ENCODE measurements around the gene LPAR3.
"Not testable (repeated sequence)": the region's sequence is repeated elsewhere in the genome, so short reads cannot be mapped to it uniquely, and the experiment has no call there.

DNA sequence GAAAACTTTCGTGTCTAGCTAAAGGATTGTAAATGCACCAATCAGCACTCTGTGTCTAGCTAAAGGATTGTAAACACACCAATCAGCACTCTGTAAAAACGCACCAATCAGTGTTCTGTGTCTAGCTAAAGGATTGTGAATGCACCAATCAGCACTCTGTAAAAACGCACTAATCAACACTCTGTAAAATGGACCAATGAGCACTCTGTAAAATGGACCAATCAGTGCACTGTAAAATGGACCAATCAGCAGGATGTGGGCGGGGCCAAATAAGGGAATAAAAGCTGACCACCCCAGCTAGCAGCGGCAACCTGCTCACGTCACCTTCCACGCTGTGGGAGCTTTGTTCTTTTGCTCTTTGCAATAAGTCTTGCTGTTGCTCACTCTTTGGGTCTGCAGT, 9.7 kb upstream of the LPAR3 start:
- TF ChIP-seq, protein P1, sequence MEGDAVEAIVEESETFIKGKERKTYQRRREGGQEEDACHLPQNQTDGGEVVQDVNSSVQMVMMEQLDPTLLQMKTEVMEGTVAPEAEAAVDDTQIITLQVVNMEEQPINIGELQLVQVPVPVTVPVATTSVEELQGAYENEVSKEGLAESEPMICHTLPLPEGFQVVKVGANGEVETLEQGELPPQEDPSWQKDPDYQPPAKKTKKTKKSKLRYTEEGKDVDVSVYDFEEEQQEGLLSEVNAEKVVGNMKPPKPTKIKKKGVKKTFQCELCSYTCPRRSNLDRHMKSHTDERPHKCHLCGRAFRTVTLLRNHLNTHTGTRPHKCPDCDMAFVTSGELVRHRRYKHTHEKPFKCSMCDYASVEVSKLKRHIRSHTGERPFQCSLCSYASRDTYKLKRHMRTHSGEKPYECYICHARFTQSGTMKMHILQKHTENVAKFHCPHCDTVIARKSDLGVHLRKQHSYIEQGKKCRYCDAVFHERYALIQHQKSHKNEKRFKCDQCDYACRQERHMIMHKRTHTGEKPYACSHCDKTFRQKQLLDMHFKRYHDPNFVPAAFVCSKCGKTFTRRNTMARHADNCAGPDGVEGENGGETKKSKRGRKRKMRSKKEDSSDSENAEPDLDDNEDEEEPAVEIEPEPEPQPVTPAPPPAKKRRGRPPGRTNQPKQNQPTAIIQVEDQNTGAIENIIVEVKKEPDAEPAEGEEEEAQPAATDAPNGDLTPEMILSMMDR (conservative IDR thresholded peaks at IDR 0.05) = not testable (repeated sequence)
- not testable (repeated sequence) for TF ChIP-seq ZFX (IDR thresholded peaks at IDR 0.05)
